WTC11 (cell line): Measurements from ENCODE around the gene ARHGAP22. TPM values are rescaled to one million over a fixed set of nuclear protein-coding genes. Genes with fewer than 3 reads are reported as not detected.

ENCODE experiments used
- ATAC-seq: fragments of 200-7000 bp; cut with Tn5 transposase; 2 replicates; pipeline ENCODE4 v1.10.0; 2021; ENCODE audit warnings: mild to moderate bottlenecking, moderate library complexity
- CTCF ChIA-PET: fragments of 300-600 bp; sonication (Branson Sonifier 250); formaldehyde crosslinking; loops from one replicate; lab custom pipeline; 2021; ENCODE audit warnings: antibody characterized with exemption; lab: Charles Lee
- POLR2A ChIA-PET: fragments of 350-600 bp; sonication (Branson Sonifier 250); formaldehyde crosslinking; loops from one replicate; lab custom pipeline; 2021; ENCODE audit warnings: antibody characterized with exemption; lab: Charles Lee
- DNase-seq: peaks from one replicate; pipeline ENCODE4 v3.0.0; 2021; ENCODE audit warnings: low spot score
- H3K27ac Mint-ChIP-seq: 2 replicates; pipeline ENCODE4 v1.8.0; 2021; ENCODE audit warnings: mixed read lengths
- H3K27me3 Mint-ChIP-seq: 2 replicates; pipeline ENCODE4 v1.8.0; 2021; ENCODE audit warnings: low read depth, mild to moderate bottlenecking, moderate library complexity, mixed read lengths
- H3K36me3 Mint-ChIP-seq: 2 replicates; pipeline ENCODE4 v1.8.0; 2021; ENCODE audit warnings: mixed read lengths
- H3K4me1 Mint-ChIP-seq: 2 replicates; pipeline ENCODE4 v1.8.0; 2022; ENCODE audit warnings: mixed read lengths
- H3K4me3 Mint-ChIP-seq: 2 replicates; pipeline ENCODE4 v1.8.0; 2021; ENCODE audit warnings: mild to moderate bottlenecking, moderate library complexity, mixed read lengths
- H3K9me3 Mint-ChIP-seq: 2 replicates; pipeline ENCODE4 v1.8.0; 2021; ENCODE audit warnings: mixed read lengths
- E2F5 ChIP-seq: sonication (generic); formaldehyde crosslinking; IDR thresholded peaks from 2 replicates; pipeline ENCODE4 v1.8.1; 2022; ENCODE audit warnings: mild to moderate bottlenecking, moderate library complexity, missing genetic modification reagents
- ETV6 ChIP-seq: sonication (generic); formaldehyde crosslinking; IDR thresholded peaks from 2 replicates; pipeline ENCODE4 v1.8.1; 2022; ENCODE audit warnings: mild to moderate bottlenecking, missing genetic modification reagents
- FOXK1 ChIP-seq: sonication (generic); formaldehyde crosslinking; IDR thresholded peaks from 2 replicates; pipeline ENCODE4 v1.8.0; 2022; ENCODE audit warnings: mild to moderate bottlenecking, moderate library complexity, missing genetic modification reagents
- GRHL2 ChIP-seq: fragments of 250-450 bp; sonication (Bioruptor Pico); IDR thresholded peaks from 2 replicates; pipeline ENCODE4 v1.8.0; 2022; ENCODE audit warnings: mild to moderate bottlenecking, moderate library complexity; ENCODE audit not compliant: insufficient replicate concordance, severe bottlenecking
- HMGA2 ChIP-seq: fragments of 250-450 bp; sonication (Bioruptor Pico); IDR thresholded peaks from 2 replicates; pipeline ENCODE4 v1.4.0; 2021; ENCODE audit warnings: mild to moderate bottlenecking, moderate library complexity
- IRF2 ChIP-seq: sonication (generic); formaldehyde crosslinking; IDR thresholded peaks from 2 replicates; pipeline ENCODE4 v1.8.0; 2022; ENCODE audit warnings: low read depth, missing genetic modification reagents, borderline replicate concordance
- JUN ChIP-seq: sonication (generic); formaldehyde crosslinking; IDR thresholded peaks from 2 replicates; pipeline ENCODE4 v1.8.0; 2023; ENCODE audit warnings: mild to moderate bottlenecking, missing genetic modification reagents
- KAT7 ChIP-seq: sonication (generic); formaldehyde crosslinking; IDR thresholded peaks from 2 replicates; pipeline ENCODE4 v1.8.1; 2023; ENCODE audit warnings: missing genetic modification reagents, mild to moderate bottlenecking, borderline replicate concordance
- NR2C2 ChIP-seq: sonication (generic); formaldehyde crosslinking; IDR thresholded peaks from 2 replicates; pipeline ENCODE4 v1.8.0; 2022; ENCODE audit warnings: mild to moderate bottlenecking, missing genetic modification reagents
- RELA ChIP-seq: sonication (generic); formaldehyde crosslinking; IDR thresholded peaks from 2 replicates; pipeline ENCODE4 v1.8.1; 2022; ENCODE audit warnings: missing genetic modification reagents, mild to moderate bottlenecking, borderline replicate concordance
- RORB ChIP-seq: fragments of 250-450 bp; sonication (Bioruptor Pico); IDR thresholded peaks from 2 replicates; pipeline ENCODE4 v1.9.0; 2021; ENCODE audit warnings: mild to moderate bottlenecking
- USF1 ChIP-seq: sonication (generic); formaldehyde crosslinking; IDR thresholded peaks from 2 replicates; pipeline ENCODE4 v1.8.0; 2022; ENCODE audit warnings: mild to moderate bottlenecking, missing genetic modification reagents
- ZNF138 ChIP-seq: sonication (generic); formaldehyde crosslinking; conservative IDR thresholded peaks from 2 replicates; pipeline ENCODE4 v1.8.1; 2022; ENCODE audit warnings: mild to moderate bottlenecking, moderate library complexity, missing genetic modification reagents
- ZNF263 ChIP-seq: sonication (generic); formaldehyde crosslinking; IDR thresholded peaks from 2 replicates; pipeline ENCODE4 v1.8.1; 2022; ENCODE audit warnings: low read depth, mild to moderate bottlenecking, moderate library complexity, missing genetic modification reagents
- ZNF317 ChIP-seq: sonication (generic); formaldehyde crosslinking; IDR thresholded peaks from 2 replicates; pipeline ENCODE4 v1.8.1; 2023; ENCODE audit warnings: low read depth, mild to moderate bottlenecking, moderate library complexity, missing genetic modification reagents, borderline replicate concordance
- ZNF396 ChIP-seq: fragments of 250-450 bp; sonication (Bioruptor Pico); IDR thresholded peaks from 2 replicates; pipeline ENCODE4 v1.8.0; 2021; ENCODE audit warnings: mild to moderate bottlenecking, moderate library complexity, borderline replicate concordance
- ZNF512 ChIP-seq: sonication (generic); formaldehyde crosslinking; IDR thresholded peaks from 2 replicates; pipeline ENCODE4 v1.8.1; 2022; ENCODE audit warnings: missing genetic modification reagents, borderline replicate concordance
- total RNA-seq: library from RNA; stranded (reverse); gene quantifications from 3 replicates; pipeline ENCODE4 v1.2.3, GENCODE V29; 2021
- TF ChIP-seq, protein P1 (sequence below): fragments of 250-450 bp; sonication (Bioruptor Pico); IDR thresholded peaks from 2 replicates; pipeline ENCODE4 v1.9.0; 2021; ENCODE audit warnings: mild to moderate bottlenecking

The ARHGAP22 gene
- total RNA-seq, 1 experiment from 2014 or later: 8.6 TPM

DNA sequence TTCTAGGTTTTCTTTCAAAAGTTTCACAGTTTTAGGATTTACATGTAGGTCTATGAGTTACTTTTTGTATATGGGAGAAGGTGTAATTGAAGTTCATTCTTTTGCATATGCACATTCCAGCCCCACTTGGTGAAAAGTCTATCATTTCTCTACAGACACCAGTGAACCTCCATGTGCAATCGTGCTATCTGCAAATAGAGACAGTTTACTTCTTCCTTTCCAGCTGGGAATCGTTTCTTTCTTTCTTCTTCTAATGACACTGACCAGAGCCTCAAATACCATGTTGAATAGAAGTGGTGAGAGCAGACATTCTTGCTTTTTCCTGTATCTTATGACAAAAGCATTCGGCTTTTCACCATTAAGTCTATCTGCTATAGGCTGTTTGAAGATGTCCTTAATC is 122.7 kb downstream of the ARHGAP22 start:
- Mint-ChIP-seq H3K27ac (no peak overlapping the region), H3K36me3 (no peaks in the 10 kb centered on the region), H3K4me3 (no peak overlapping the region), H3K9me3 (no peaks in the 10 kb centered on the region), H3K27me3 (no peaks in the 10 kb centered on the region), H3K4me1 (peaks cover 45% of the 10 kb centered on the region)
- ChIA-PET CTCF (no interaction called here), POLR2A (no interaction called here)
- DNase-seq (no peak), ATAC-seq (no peak)
- no peak for TF ChIP-seq NR2C2 (CRISPR knock-in tag)
- TF ChIP-seq IRF2 (CRISPR knock-in tag): no peak
- TF ChIP-seq, protein P1, sequence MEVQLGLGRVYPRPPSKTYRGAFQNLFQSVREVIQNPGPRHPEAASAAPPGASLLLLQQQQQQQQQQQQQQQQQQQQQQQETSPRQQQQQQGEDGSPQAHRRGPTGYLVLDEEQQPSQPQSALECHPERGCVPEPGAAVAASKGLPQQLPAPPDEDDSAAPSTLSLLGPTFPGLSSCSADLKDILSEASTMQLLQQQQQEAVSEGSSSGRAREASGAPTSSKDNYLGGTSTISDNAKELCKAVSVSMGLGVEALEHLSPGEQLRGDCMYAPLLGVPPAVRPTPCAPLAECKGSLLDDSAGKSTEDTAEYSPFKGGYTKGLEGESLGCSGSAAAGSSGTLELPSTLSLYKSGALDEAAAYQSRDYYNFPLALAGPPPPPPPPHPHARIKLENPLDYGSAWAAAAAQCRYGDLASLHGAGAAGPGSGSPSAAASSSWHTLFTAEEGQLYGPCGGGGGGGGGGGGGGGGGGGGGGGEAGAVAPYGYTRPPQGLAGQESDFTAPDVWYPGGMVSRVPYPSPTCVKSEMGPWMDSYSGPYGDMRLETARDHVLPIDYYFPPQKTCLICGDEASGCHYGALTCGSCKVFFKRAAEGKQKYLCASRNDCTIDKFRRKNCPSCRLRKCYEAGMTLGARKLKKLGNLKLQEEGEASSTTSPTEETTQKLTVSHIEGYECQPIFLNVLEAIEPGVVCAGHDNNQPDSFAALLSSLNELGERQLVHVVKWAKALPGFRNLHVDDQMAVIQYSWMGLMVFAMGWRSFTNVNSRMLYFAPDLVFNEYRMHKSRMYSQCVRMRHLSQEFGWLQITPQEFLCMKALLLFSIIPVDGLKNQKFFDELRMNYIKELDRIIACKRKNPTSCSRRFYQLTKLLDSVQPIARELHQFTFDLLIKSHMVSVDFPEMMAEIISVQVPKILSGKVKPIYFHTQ: no peak

DNA sequence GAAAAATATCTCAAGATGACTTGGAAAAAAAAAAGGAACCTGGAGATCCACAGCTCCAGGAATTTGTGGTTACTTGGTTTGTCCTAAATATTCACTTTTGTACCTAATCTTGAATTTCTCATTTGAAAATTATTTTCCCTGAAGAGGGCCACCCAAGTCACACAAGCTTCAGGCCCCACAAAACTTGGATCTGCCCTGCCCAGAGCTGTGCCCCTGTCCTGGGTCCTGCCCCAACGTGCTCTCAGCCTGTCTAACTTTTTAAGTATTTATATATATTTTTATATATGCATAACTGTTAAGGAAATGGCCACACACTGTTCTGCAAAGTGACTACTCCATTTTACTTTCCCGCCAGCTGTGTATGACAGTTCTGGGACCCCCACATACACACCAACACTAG is 123.5 kb downstream of the ARHGAP22 start:
- Mint-ChIP-seq H3K27me3 (no peaks in the 10 kb centered on the region), H3K9me3 (no peaks in the 10 kb centered on the region), H3K27ac (no peak overlapping the region), H3K36me3 (no peaks in the 10 kb centered on the region), H3K4me1 (peaks cover 53% of the 10 kb centered on the region), H3K4me3 (no peak overlapping the region)
- no peak for ATAC-seq
- no peak for DNase-seq
- CTCF ChIA-PET: interaction anchor here (0.6 to 1.3 kb wide), 3 partner anchors 21 to 174 kb away, joined by 3 to 12 read pairs (median 3); no protein-coding TSS in a partner anchor
- POLR2A ChIA-PET: no interaction called here
- TF ChIP-seq ZNF396 (CRISPR knock-in tag) (no peak), RORB (CRISPR knock-in tag) (no peak), HMGA2 (CRISPR knock-in tag) (no peak), ETV6 (no peak)

GRCh38 chr10:48480397-48481374 is 124.2 kb downstream of the ARHGAP22 start:
- ChIA-PET POLR2A (no interaction called here), CTCF (interaction anchor here (0.9 to 1.3 kb wide), 2 partner anchors 21 to 36 kb away, joined by 3 to 12 read pairs; no protein-coding TSS in a partner anchor)
- H3K27me3 Mint-ChIP-seq: no peaks in the 10 kb centered on the region; the same call in 1 of the 2 replicates
- ATAC-seq: peak; percentile 56
- peaks cover 3% of the 10 kb centered on the region; the same call in 1 of the 2 replicates for H3K9me3 Mint-ChIP-seq
- no peak overlapping the region for H3K4me3 Mint-ChIP-seq
- DNase-seq: no peak
- H3K36me3 Mint-ChIP-seq: no peaks in the 10 kb centered on the region; the same call in 1 of the 2 replicates
- H3K27ac Mint-ChIP-seq: no peak overlapping the region
- H3K4me1 Mint-ChIP-seq: peaks cover 60% of the 10 kb centered on the region
- TF ChIP-seq RELA (CRISPR knock-in tag): no peak
- TF ChIP-seq E2F5 (CRISPR knock-in tag): no peak
- no peak for TF ChIP-seq ZNF317
- no peak for TF ChIP-seq ZNF512
- TF ChIP-seq GRHL2 (CRISPR knock-in tag): no peak
- no peak for TF ChIP-seq USF1 (CRISPR knock-in tag)
- TF ChIP-seq ZNF138 (CRISPR knock-in tag): no peak
- TF ChIP-seq KAT7: no peak
- TF ChIP-seq FOXK1 (CRISPR knock-in tag): no peak
- TF ChIP-seq ZNF263 (CRISPR knock-in tag): no peak
- no peak for TF ChIP-seq JUN (CRISPR knock-in tag)
